ENCODE data around the gene PBLD.

DNA sequence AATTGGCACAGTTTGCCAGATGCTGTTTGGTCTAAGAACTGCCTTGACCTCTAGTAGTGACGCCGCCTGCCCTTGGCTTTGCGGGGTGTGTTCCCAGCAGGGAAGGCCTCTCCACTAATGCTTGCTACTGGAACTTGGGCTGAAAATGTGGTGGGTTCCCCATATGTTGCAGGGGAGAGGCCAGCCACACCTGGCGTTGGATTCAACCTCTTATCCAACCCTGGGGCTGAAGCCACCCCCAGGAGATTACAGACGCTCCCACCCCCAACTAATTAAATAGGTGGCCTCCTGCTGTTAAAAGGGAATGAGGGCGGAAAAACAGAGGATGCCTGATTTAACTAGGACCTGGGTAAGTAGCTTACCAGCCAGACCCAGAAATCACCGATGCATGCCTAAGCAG lies 81.6 kb downstream of the PBLD start:
- TF ChIP-seq, protein P1, sequence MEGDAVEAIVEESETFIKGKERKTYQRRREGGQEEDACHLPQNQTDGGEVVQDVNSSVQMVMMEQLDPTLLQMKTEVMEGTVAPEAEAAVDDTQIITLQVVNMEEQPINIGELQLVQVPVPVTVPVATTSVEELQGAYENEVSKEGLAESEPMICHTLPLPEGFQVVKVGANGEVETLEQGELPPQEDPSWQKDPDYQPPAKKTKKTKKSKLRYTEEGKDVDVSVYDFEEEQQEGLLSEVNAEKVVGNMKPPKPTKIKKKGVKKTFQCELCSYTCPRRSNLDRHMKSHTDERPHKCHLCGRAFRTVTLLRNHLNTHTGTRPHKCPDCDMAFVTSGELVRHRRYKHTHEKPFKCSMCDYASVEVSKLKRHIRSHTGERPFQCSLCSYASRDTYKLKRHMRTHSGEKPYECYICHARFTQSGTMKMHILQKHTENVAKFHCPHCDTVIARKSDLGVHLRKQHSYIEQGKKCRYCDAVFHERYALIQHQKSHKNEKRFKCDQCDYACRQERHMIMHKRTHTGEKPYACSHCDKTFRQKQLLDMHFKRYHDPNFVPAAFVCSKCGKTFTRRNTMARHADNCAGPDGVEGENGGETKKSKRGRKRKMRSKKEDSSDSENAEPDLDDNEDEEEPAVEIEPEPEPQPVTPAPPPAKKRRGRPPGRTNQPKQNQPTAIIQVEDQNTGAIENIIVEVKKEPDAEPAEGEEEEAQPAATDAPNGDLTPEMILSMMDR (IDR thresholded peaks at IDR 0.05; ENCODE audit: insufficient read depth, low read length): no peak
- TF ChIP-seq, protein P2, sequence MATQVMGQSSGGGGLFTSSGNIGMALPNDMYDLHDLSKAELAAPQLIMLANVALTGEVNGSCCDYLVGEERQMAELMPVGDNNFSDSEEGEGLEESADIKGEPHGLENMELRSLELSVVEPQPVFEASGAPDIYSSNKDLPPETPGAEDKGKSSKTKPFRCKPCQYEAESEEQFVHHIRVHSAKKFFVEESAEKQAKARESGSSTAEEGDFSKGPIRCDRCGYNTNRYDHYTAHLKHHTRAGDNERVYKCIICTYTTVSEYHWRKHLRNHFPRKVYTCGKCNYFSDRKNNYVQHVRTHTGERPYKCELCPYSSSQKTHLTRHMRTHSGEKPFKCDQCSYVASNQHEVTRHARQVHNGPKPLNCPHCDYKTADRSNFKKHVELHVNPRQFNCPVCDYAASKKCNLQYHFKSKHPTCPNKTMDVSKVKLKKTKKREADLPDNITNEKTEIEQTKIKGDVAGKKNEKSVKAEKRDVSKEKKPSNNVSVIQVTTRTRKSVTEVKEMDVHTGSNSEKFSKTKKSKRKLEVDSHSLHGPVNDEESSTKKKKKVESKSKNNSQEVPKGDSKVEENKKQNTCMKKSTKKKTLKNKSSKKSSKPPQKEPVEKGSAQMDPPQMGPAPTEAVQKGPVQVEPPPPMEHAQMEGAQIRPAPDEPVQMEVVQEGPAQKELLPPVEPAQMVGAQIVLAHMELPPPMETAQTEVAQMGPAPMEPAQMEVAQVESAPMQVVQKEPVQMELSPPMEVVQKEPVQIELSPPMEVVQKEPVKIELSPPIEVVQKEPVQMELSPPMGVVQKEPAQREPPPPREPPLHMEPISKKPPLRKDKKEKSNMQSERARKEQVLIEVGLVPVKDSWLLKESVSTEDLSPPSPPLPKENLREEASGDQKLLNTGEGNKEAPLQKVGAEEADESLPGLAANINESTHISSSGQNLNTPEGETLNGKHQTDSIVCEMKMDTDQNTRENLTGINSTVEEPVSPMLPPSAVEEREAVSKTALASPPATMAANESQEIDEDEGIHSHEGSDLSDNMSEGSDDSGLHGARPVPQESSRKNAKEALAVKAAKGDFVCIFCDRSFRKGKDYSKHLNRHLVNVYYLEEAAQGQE (IDR thresholded peaks at IDR 0.05; ENCODE audit: insufficient replicate concordance, low read depth): no peak

Measured in HL-60 (cell line).